HCT116 (cell line): ENCODE data around the gene CD9. TPM values are rescaled to one million over a fixed set of nuclear protein-coding genes. Genes with fewer than 3 reads are reported as not detected.
A peak's percentile ranks its signal among the peaks of the same experiment; 100 is the strongest.

ENCODE experiments used
- ATAC-seq: fragments of 200-7000 bp; cut with Tn5 transposase; 2 replicates; pipeline ENCODE4 v1.9.1; 2020; ENCODE audit warnings: mild to moderate bottlenecking, moderate library complexity
- BruUV-seq: library from RNA; stranded (reverse); fragments of 400-500 nt; replicated peaks from 2 replicates; lab custom pipeline; 2021; lab: Mats Ljungman, UMichigan
- CTCF ChIA-PET: fragments of 300-600 bp; sonication (Branson Sonifier 250); formaldehyde crosslinking; loops from one replicate; lab custom pipeline; 2021; ENCODE audit warnings: antibody characterized with exemption; lab: Charles Lee
- POLR2A ChIA-PET: fragments of 300-600, 350-600 bp; sonication (Branson Sonifier 250); formaldehyde crosslinking; loops from one replicate; lab custom pipeline; 2021; ENCODE audit warnings: antibody characterized with exemption; lab: Charles Lee
- RAD21 ChIA-PET, 2 experiments: fragments of 300-600 bp; sonication (Branson Sonifier 250); formaldehyde crosslinking; loops; one replicate each; lab custom pipeline; 2023; ENCODE audit warnings: low total read pairs in 2 of 2; ENCODE audit not compliant: uncharacterized antibody in 2 of 2, unreplicated experiment in 2 of 2, low non-redundant PET in 1 of 2; lab: Charles Lee
- DNase-seq: peaks from one replicate; pipeline ENCODE4 v3.0.0-alpha.2; 2010; ENCODE audit warnings: low read depth, low spot score
- H2AFZ ChIP-seq: fragments of 200-600 bp; shearing (Covaris generic), sonication (generic); 2 replicates; pipeline ENCODE4 v1.6.1; 2017; ENCODE audit warnings: low read depth, mixed run types, mixed read lengths, antibody characterized with exemption, low read length; ENCODE audit not compliant: poor library complexity, severe bottlenecking
- H3K27ac ChIP-seq: 2 replicates; pipeline ENCODE4 v1.5.1; 2012; ENCODE audit warnings: low read depth, low read length
- H3K27me3 ChIP-seq: fragments of 200-600 bp; sonication (generic); 2 replicates; pipeline ENCODE4 v1.6.1; 2016; ENCODE audit warnings: mixed run types, low read length, mixed read lengths; ENCODE audit not compliant: insufficient read depth
- H3K36me3 ChIP-seq, 2 experiments: fragments of 200-500 bp in 1 of 2; fragments of 200-600 bp in 1 of 2; sonication (Bioruptor generic) in 1 of 2; sonication (generic) in 1 of 2; 2 replicates each; pipeline versions ENCODE4 v1.5.1 to v1.6.1; 2014 to 2016; ENCODE audit warnings: low read length in 2 of 2, inconsistent platforms in 1 of 2, mixed read lengths in 1 of 2, mixed run types in 1 of 2; ENCODE audit not compliant: insufficient read depth in 2 of 2, control insufficient read depth in 1 of 2
- H3K4me1 ChIP-seq, 2 experiments: fragments of 200-600 bp in 1 of 2; sonication (generic) in 1 of 2; 2 replicates each; pipeline versions ENCODE4 v1.5.1 to v1.6.1; 2012 to 2017; ENCODE audit warnings: low read length in 2 of 2, inconsistent platforms in 1 of 2, mild to moderate bottlenecking in 1 of 2, mixed read lengths in 1 of 2, mixed run types in 1 of 2, moderate library complexity in 1 of 2; ENCODE audit not compliant: insufficient read depth in 2 of 2, control insufficient read depth in 1 of 2
- H3K4me2 ChIP-seq: fragments of 200-600 bp; sonication (generic); 2 replicates; pipeline ENCODE4 v1.6.1; 2017; ENCODE audit warnings: mixed run types, low read length, mixed read lengths
- H3K4me3 ChIP-seq, 2 experiments: fragments of 200-600 bp in 1 of 2; sonication (generic) in 1 of 2; replicated peaks in 1 of 2; 2 replicates each; pipeline ENCODE4 v1.5.1; 2011 to 2016; ENCODE audit warnings: low read length in 2 of 2, control low read depth in 1 of 2, low read depth in 1 of 2, mild to moderate bottlenecking in 1 of 2, mixed read lengths in 1 of 2, mixed run types in 1 of 2
- H3K79me2 ChIP-seq: fragments of 200-600 bp; sonication (generic); 2 replicates; pipeline ENCODE4 v1.6.1; 2017; ENCODE audit warnings: mild to moderate bottlenecking, mixed run types, low read length, moderate library complexity, mixed read lengths; ENCODE audit not compliant: insufficient read depth
- H3K9ac ChIP-seq: fragments of 200-600 bp; sonication (generic); 2 replicates; pipeline ENCODE4 v1.6.1; 2016; ENCODE audit warnings: low read length, mixed read lengths
- H3K9me2 ChIP-seq: fragments of 200-600 bp; sonication (generic), shearing (Covaris generic); 2 replicates; pipeline ENCODE4 v1.6.1; 2017; ENCODE audit warnings: mixed run types, mild to moderate bottlenecking, moderate library complexity; ENCODE audit not compliant: insufficient read depth
- H3K9me3 ChIP-seq, 2 experiments: fragments of 200-500 bp in 1 of 2; fragments of 200-600 bp in 1 of 2; sonication (Bioruptor generic) in 1 of 2; sonication (generic) in 1 of 2; 2 replicates each; pipeline ENCODE4 v1.6.1; 2014 to 2017; ENCODE audit warnings: low read length in 2 of 2, mixed read lengths in 2 of 2, inconsistent platforms in 1 of 2, low read depth in 1 of 2, mild to moderate bottlenecking in 1 of 2, mixed run types in 1 of 2, moderate library complexity in 1 of 2; ENCODE audit not compliant: control insufficient read depth in 1 of 2, insufficient read depth in 1 of 2
- H4K20me1 ChIP-seq: fragments of 200-600 bp; sonication (generic), shearing (Covaris generic); 2 replicates; pipeline ENCODE4 v1.6.1; 2017; ENCODE audit warnings: mixed run types, mild to moderate bottlenecking, moderate library complexity; ENCODE audit not compliant: insufficient read depth
- ATF3 ChIP-seq: IDR thresholded peaks from 2 replicates; pipeline ENCODE4 v1.6.1; 2012
- CTCF ChIP-seq, 3 experiments: fragments of 200-600 bp in 1 of 3; sonication (generic) in 1 of 3; IDR thresholded peaks in 2 of 3; conservative IDR thresholded peaks in 1 of 3; 2 replicates each; pipeline ENCODE4 v1.5.1; 2012 to 2017; ENCODE audit warnings: low read depth in 2 of 3, low read length in 2 of 3, antibody characterized with exemption in 1 of 3, borderline replicate concordance in 1 of 3, control low read depth in 1 of 3, mild to moderate bottlenecking in 1 of 3, mixed read lengths in 1 of 3, mixed run types in 1 of 3, moderate library complexity in 1 of 3; ENCODE audit not compliant: insufficient read depth in 1 of 3
- JUND ChIP-seq: IDR thresholded peaks from 2 replicates; pipeline ENCODE4 v1.6.1; 2012
- MAX ChIP-seq: IDR thresholded peaks from 2 replicates; pipeline ENCODE4 v1.6.1; 2012
- SIN3A ChIP-seq: IDR thresholded peaks from 2 replicates; pipeline ENCODE4 v1.6.1; 2012; ENCODE audit warnings: low read depth
- SP1 ChIP-seq: IDR thresholded peaks from 2 replicates; pipeline ENCODE4 v1.6.1; 2012; ENCODE audit warnings: low read depth
- SRF ChIP-seq: IDR thresholded peaks from 2 replicates; pipeline ENCODE4 v1.6.1; 2012; ENCODE audit warnings: low read depth
- TCF7L2 ChIP-seq: IDR thresholded peaks from 2 replicates; pipeline ENCODE4 v1.7.0; 2011; ENCODE audit warnings: borderline replicate concordance, inconsistent platforms; ENCODE audit not compliant: insufficient read depth, insufficient read length; ENCODE audit errors: extremely low read depth
- ZFX ChIP-seq: fragments of 450-650 bp; IDR thresholded peaks from 2 replicates; pipeline ENCODE4 v1.6.1; 2017
- ZNF274 ChIP-seq: fragments of 200-500 bp; sonication (Bioruptor generic); IDR thresholded peaks from 2 replicates; pipeline ENCODE4 v1.6.1; 2014; ENCODE audit warnings: mild to moderate bottlenecking, low read depth, low read length, inconsistent platforms
- intact Hi-C: fragments of 100-400 bp; cut with micrococcal nuclease; formaldehyde crosslinking; loops from 2 replicates; pipeline ENCODE4 v1.10.0; 2022
- total RNA-seq: library from RNA; stranded (reverse); gene quantifications from one replicate; pipeline ENCODE4 v1.2.1, GENCODE V29; 2021; ENCODE audit not compliant: unreplicated experiment

CD9 gene
- total RNA-seq, 1 experiment from 2014 or later, result 182 TPM

- H4K20me1 ChIP-seq, result no peaks in the 10 kb centered on the region
- peak; percentile 75 for ATAC-seq
- peaks cover 0 to 15% of the 10 kb centered on the region in 2 experiments; a peak in 1 of 4 replicates for H3K4me1 ChIP-seq
- CTCF ChIA-PET, result no interaction called here
- no peaks in the 10 kb centered on the region for H3K9me3 ChIP-seq
- no peak overlapping the region for H3K27ac ChIP-seq
- no peak overlapping the region for H3K4me2 ChIP-seq
- POLR2A ChIA-PET, result interaction anchor here (0.9 kb wide), 1 partner anchor 9 kb away, joined by 3 read pairs; no protein-coding TSS in a partner anchor
- H3K9ac ChIP-seq, result no peak overlapping the region
- no peak for DNase-seq
- no peaks in the 10 kb centered on the region for H3K79me2 ChIP-seq
- no peak overlapping the region for H2AFZ ChIP-seq
- intact Hi-C loops, result no loop called here
- TF ChIP-seq SP1 (no peak), CTCF (IDR thresholded peaks at IDR 0.05 in 2 of 3, conservative IDR thresholded peaks at IDR 0.05 in 1 of 3; ENCODE audit: borderline replicate concordance in 1 of 3, insufficient read depth in 1 of 3, low read depth in 2 of 3, low read length in 2 of 3) (peak in 2 of 3 experiments; percentile 24 to 29; a peak in 1 of 6 replicates)
- no peaks in the 10 kb centered on the region for H3K27me3 ChIP-seq
- RAD21 ChIA-PET, result no interaction called here
- no peak overlapping the region for H3K4me3 ChIP-seq
- BruUV-seq, result no TSS peak
- no peaks in the 10 kb centered on the region for H3K36me3 ChIP-seq
- no peaks in the 10 kb centered on the region for H3K9me2 ChIP-seq
Observed at GRCh38 chr12:6187948-6188793, 12.0 kb upstream of the CD9 start.

- Histone ChIP-seq H3K27ac (no peak overlapping the region), H3K36me3 (no peaks in the 10 kb centered on the region), H4K20me1 (no peaks in the 10 kb centered on the region), H3K9me2 (no peaks in the 10 kb centered on the region), H3K9ac (no peak overlapping the region), H3K79me2 (no peaks in the 10 kb centered on the region), H3K4me3 (no peak overlapping the region), H3K27me3 (no peaks in the 10 kb centered on the region), H3K4me1 (peaks cover 0 to 11% of the 10 kb centered on the region in 2 experiments; a peak in 1 of 4 replicates), H2AFZ (no peak overlapping the region), H3K9me3 (no peaks in the 10 kb centered on the region), H3K4me2 (no peak overlapping the region)
- ChIA-PET POLR2A (no interaction called here), CTCF (no interaction called here), RAD21 (interaction anchor here in 1 of 2 experiments (0.6 kb wide), 1 partner anchor 91 kb away, joined by 3 read pairs; no protein-coding TSS in a partner anchor)
- no peak for ATAC-seq
- DNase-seq, result no peak
- no TSS peak for BruUV-seq
- intact Hi-C loops, result no loop called here
- TF ChIP-seq SP1 (no peak), TCF7L2 (no peak), SRF (no peak), ZNF274 (no peak), SIN3A (no peak), CTCF (IDR thresholded peaks at IDR 0.05 in 2 of 3, conservative IDR thresholded peaks at IDR 0.05 in 1 of 3; ENCODE audit: borderline replicate concordance in 1 of 3, insufficient read depth in 1 of 3, low read depth in 2 of 3, low read length in 2 of 3) (no peak), ZFX (no peak), JUND (no peak), MAX (no peak), ATF3 (no peak)
Observed at GRCh38 chr12:6189028-6189427, 11.2 kb upstream of the CD9 start.
